GM12878 (cell line): ENCODE measurements around the gene CLASP2.

Source experiments
- CTCF ChIP-seq, 3 experiments: IDR thresholded peaks in 2 of 3; conservative IDR thresholded peaks in 1 of 3; 2 replicates each; pipeline ENCODE4 v1.5.1; 2011; ENCODE audit warnings: low read depth in 3 of 3, low read length in 3 of 3, mild to moderate bottlenecking in 3 of 3, control low read depth in 2 of 3, moderate library complexity in 2 of 3, inconsistent platforms in 1 of 3, mixed read lengths in 1 of 3; ENCODE audit not compliant: control insufficient read depth in 2 of 3, insufficient read depth in 1 of 3; ENCODE audit errors: extremely low read depth in 1 of 3
- EZH2 ChIP-seq: IDR thresholded peaks from 2 replicates; pipeline ENCODE4 v1.6.1; 2012; ENCODE audit warnings: low read depth, mild to moderate bottlenecking, control low read depth, inconsistent platforms, low read length, borderline replicate concordance; ENCODE audit not compliant: control insufficient read depth
- GABPA ChIP-seq: IDR thresholded peaks from 2 replicates; pipeline ENCODE4 v1.6.1; 2014; ENCODE audit warnings: antibody characterized with exemption, low read depth, mild to moderate bottlenecking, inconsistent platforms
- HDAC2 ChIP-seq: fragments of 200-600 bp; sonication (generic); IDR thresholded peaks from 2 replicates; pipeline ENCODE4 v1.6.1; 2017
- MAX ChIP-seq: IDR thresholded peaks from 2 replicates; pipeline ENCODE4 v1.6.1; 2012; ENCODE audit warnings: low read depth, low read length, improper control_type of control experiment
- NFYB ChIP-seq: IDR thresholded peaks from 2 replicates; pipeline ENCODE4 v1.6.1; 2011; ENCODE audit warnings: low read depth, mild to moderate bottlenecking, low read length, improper control_type of control experiment, moderate library complexity; ENCODE audit not compliant: insufficient read depth
- POLR2A ChIP-seq: IDR thresholded peaks from 2 replicates; pipeline ENCODE4 v1.6.1; 2011; ENCODE audit warnings: low read depth, mild to moderate bottlenecking, low read length
- SMARCA5 ChIP-seq: fragments of 450-650 bp; IDR thresholded peaks from 2 replicates; pipeline ENCODE4 v1.6.1; 2017; ENCODE audit warnings: mild to moderate bottlenecking
- TAF1 ChIP-seq: IDR thresholded peaks from 2 replicates; pipeline ENCODE4 v1.6.1; 2011; ENCODE audit warnings: mild to moderate bottlenecking, low read depth, low read length, borderline replicate concordance
- TARDBP ChIP-seq: IDR thresholded peaks from 2 replicates; pipeline ENCODE4 v1.6.1; 2016; ENCODE audit warnings: borderline replicate concordance
- TCF12 ChIP-seq: IDR thresholded peaks from 2 replicates; pipeline ENCODE4 v1.6.1; 2011; ENCODE audit warnings: low read depth, mild to moderate bottlenecking, low read length
- USF2 ChIP-seq: IDR thresholded peaks from 2 replicates; pipeline ENCODE4 v1.6.1; 2011; ENCODE audit warnings: low read depth, low read length, improper control_type of control experiment, borderline replicate concordance
- TF ChIP-seq, protein P1 (sequence below): IDR thresholded peaks from 2 replicates; pipeline ENCODE4 v1.6.1; 2011; ENCODE audit warnings: low read depth, mild to moderate bottlenecking, low read length, moderate library complexity, borderline replicate concordance; ENCODE audit errors: extremely low read depth

- TF ChIP-seq TARDBP, result no peak
- TF ChIP-seq NFYB, result no peak
- TF ChIP-seq MAX, result no peak
- TF ChIP-seq GABPA, result no peak
- no peak for TF ChIP-seq EZH2
- TF ChIP-seq, protein P1, sequence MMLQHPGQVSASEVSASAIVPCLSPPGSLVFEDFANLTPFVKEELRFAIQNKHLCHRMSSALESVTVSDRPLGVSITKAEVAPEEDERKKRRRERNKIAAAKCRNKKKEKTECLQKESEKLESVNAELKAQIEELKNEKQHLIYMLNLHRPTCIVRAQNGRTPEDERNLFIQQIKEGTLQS, result no peak
- no peak for TF ChIP-seq HDAC2
- no peak for TF ChIP-seq TAF1
- no peak for TF ChIP-seq TCF12
- TF ChIP-seq USF2, result no peak
- no peak for TF ChIP-seq POLR2A
- no peak for TF ChIP-seq SMARCA5
- no peak for TF ChIP-seq CTCF (IDR thresholded peaks at IDR 0.05 in 2 of 3, conservative IDR thresholded peaks at IDR 0.05 in 1 of 3; ENCODE audit: control insufficient read depth in 2 of 3, extremely low read depth in 1 of 3, insufficient read depth in 1 of 3, low read depth in 3 of 3, low read length in 3 of 3)
These were observed 176.1 kb downstream of the CLASP2 start for GRCh38 chr3:33541918-33542317.
